ENCODE data around the gene FOXP4. TPM values are rescaled to one million over a fixed set of nuclear protein-coding genes. Genes with fewer than 3 reads are reported as not detected.

Gene FOXP4
- total and polyA plus RNA-seq, 8 donors: 7.9 to 70.4 (median 30.7) TPM

DNA sequence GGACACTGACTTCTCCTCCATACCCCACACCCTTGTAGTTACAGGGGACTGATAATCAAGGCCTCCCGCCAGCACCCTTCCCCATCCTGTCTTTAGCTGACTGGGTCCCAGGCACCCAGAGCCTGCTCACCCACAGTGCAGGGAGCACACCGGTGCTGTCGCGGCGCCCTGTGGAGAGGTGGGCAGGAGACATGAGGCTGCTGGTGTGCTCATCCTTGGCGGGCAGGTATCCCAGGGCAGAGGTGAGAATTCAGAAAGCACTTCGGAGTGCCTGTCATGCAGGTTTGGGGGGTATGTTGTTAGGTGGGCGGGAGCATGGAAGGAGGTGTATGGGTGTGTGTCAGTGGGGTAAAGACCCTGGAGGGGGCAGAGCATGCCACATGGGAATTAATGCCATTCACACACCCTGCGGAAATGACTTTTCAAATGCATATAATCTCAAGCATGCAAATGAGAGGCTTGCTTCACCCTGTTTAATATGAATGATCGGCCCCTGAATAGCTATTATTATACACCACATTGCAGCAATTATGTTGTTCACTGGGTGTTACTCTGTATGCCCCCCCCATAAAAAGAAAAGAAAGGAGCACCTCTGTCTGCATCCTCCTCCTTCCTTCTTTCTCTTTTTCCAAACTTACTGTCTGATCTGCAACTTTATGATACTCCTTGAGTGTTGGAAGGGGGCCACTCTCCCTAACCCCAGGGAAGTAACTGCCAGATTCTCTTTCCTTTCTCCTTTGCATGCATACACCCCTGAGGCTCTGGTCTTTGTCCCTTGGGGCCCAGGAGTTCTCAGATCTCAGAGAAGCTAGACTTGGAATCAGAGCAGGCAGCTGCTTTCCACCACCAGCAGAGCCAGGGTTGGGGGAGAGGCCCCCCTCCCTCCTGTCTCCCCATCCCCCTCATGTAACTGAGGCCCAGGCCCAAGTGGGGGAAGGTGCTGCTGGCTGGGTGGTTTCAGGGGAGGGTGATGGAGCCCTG lies 16.0 kb downstream of the FOXP4 start:
- intact Hi-C loops (cut with DNase I; ENCODE audit: low total_unique reads): no loop called here
- DNase-seq: no peak
- Histone ChIP-seq H3K27me3 (no peaks in the 10 kb centered on the region), H3K9me3 (no peaks in the 10 kb centered on the region), H3K36me3 (peaks cover 15 to 28% (median 23%) of the 10 kb centered on the region in 4 donors), H3K4me1 (peaks cover 33 to 76% (median 66%) of the 10 kb centered on the region in 4 donors), H3K4me3 (no peak overlapping the region), H3K27ac (no peak overlapping the region)
- 67 to 83% (median 74%) methylated on average over 10 of the region's 10 CpGs for WGBS, 5 donors
- TF ChIP-seq POLR2AphosphoS5 (IDR thresholded peaks at IDR 0.05): no peak
- TF ChIP-seq, protein P1, sequence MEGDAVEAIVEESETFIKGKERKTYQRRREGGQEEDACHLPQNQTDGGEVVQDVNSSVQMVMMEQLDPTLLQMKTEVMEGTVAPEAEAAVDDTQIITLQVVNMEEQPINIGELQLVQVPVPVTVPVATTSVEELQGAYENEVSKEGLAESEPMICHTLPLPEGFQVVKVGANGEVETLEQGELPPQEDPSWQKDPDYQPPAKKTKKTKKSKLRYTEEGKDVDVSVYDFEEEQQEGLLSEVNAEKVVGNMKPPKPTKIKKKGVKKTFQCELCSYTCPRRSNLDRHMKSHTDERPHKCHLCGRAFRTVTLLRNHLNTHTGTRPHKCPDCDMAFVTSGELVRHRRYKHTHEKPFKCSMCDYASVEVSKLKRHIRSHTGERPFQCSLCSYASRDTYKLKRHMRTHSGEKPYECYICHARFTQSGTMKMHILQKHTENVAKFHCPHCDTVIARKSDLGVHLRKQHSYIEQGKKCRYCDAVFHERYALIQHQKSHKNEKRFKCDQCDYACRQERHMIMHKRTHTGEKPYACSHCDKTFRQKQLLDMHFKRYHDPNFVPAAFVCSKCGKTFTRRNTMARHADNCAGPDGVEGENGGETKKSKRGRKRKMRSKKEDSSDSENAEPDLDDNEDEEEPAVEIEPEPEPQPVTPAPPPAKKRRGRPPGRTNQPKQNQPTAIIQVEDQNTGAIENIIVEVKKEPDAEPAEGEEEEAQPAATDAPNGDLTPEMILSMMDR (IDR thresholded peaks at IDR 0.05): no peak
- no peak for TF ChIP-seq POLR2A (IDR thresholded peaks at IDR 0.05)

DNA sequence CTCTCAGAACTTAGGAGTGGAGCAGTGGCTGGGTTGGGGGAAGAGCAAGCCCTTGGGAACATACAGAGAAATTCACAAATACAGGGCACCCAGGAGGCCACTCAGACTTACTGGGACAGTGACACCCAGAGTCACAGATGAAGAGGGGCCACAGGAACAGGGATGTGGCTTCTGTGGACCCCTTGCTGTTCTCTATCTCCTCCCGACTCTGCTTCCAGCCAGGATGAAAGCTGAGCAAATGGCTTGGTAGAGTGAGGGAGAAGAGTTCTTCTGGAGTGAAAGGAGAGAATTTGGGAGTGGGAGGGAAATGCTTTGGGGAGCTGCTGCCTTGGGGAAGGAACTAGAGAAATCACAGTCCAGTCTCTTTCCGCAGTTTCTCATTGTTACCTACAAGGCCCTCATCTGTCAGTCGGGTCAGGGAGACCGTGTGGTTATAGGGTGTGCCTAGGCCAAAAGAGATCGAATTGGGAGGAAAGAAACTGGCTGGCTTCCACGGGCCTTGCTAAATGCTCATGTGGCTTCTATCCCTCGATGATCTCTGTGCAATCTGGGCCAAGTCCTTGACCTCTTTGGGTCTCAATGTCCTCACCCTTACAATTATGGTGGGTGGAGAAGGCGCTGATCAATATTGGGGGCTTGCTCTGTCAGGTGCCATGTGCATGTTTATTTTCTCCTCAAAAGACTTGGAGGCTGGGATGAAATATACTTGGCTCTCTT lies 17.0 kb downstream of the FOXP4 start:
- DNase-seq: no peak
- H3K27ac ChIP-seq: peak overlapping the region in 1 of 5 donors; percentile 4
- H3K4me1 ChIP-seq: peaks cover 34 to 80% (median 68%) of the 10 kb centered on the region in 4 donors
- intact Hi-C loops (cut with DNase I; ENCODE audit: low total_unique reads): no loop called here
- TF ChIP-seq POLR2A (IDR thresholded peaks at IDR 0.05): no peak
- TF ChIP-seq EP300 (IDR thresholded peaks at IDR 0.05): no peak
- TF ChIP-seq, protein P1 (IDR thresholded peaks at IDR 0.05): no peak
- TF ChIP-seq POLR2AphosphoS5 (IDR thresholded peaks at IDR 0.05): no peak
- WGBS, 5 donors: 44 to 62% (median 51%) methylated on average over 7 to 8 of the region's 8 CpGs
- H3K4me3 ChIP-seq: no peak overlapping the region
- H3K36me3 ChIP-seq: peaks cover 15 to 38% (median 31%) of the 10 kb centered on the region in 4 donors
- no peaks in the 10 kb centered on the region for H3K9me3 ChIP-seq
- H3K27me3 ChIP-seq: no peaks in the 10 kb centered on the region

DNA sequence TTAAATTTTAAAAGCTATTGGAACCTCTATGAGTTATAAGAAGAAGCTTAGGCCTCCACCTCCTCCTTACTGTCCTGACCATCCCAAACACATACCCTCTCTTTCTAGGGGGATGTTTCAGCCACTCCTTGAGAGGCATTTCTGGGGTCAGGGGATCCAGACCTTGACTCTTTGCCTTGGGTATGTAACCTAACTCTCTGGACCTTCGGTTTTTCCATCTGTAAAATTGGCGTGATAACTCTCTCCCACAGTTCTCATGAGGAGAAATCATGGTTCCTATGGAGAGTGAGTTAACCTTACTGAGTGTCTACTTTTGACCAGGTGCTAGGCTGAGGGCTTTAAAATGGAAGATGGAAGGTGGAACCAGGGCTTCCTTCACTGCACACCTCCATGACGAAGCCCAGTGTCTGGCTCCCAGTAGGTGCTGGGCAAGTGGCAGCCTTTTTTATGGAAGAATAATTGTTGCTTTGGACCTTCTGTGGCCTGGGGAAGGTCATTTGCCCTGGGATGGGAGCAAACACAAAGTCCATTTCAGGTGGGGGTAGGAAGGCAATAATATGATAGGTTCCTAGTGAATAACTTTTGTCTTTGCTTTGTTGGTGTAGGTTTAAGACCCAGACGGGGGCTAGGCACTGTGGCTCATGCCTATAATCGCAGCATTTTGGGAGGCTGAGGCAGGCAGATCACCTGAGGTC lies 18.4 kb downstream of the FOXP4 start:
- no peak overlapping the region for H3K27ac ChIP-seq
- 81 to 94% (median 86%) methylated on average over 5 of the region's 5 CpGs for WGBS, 5 donors
- H3K27me3 ChIP-seq: no peaks in the 10 kb centered on the region
- peaks cover 15 to 52% (median 43%) of the 10 kb centered on the region in 4 donors for H3K36me3 ChIP-seq
- intact Hi-C loops (cut with DNase I; ENCODE audit: low total_unique reads): no loop called here
- DNase-seq: no peak
- TF ChIP-seq POLR2AphosphoS5 (IDR thresholded peaks at IDR 0.05) (no peak), EP300 (IDR thresholded peaks at IDR 0.05) (no peak), POLR2A (IDR thresholded peaks at IDR 0.05) (no peak)
- TF ChIP-seq, protein P1 (IDR thresholded peaks at IDR 0.05): no peak
- H3K4me1 ChIP-seq: peaks cover 28 to 80% (median 70%) of the 10 kb centered on the region in 4 donors
- no peak overlapping the region for H3K4me3 ChIP-seq
- H3K9me3 ChIP-seq: no peaks in the 10 kb centered on the region

DNA sequence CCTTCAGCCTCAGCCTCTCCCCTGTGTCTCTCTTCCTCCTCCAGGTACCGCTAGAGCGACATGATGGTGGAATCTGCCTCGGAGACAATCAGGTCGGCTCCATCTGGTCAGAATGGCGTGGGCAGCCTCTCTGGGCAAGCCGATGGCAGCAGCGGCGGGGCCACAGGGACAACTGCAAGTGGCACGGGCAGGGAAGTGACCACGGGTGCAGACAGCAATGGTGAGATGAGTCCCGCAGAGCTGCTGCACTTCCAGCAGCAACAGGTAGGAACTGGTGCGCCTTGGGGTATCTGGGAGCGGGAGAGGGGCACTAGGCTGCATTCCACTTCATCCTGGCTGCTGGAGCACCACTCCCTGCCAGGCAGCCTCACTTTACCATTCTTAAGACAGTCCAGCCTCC lies 19.5 kb downstream of the FOXP4 start:
- Histone ChIP-seq H3K27me3 (no peaks in the 10 kb centered on the region), H3K36me3 (peaks cover 15 to 63% (median 54%) of the 10 kb centered on the region in 4 donors), H3K4me3 (no peak overlapping the region), H3K9me3 (no peaks in the 10 kb centered on the region), H3K27ac (no peak overlapping the region), H3K4me1 (peaks cover 17 to 70% (median 69%) of the 10 kb centered on the region in 4 donors)
- intact Hi-C loops (cut with DNase I; ENCODE audit: low total_unique reads): no loop called here
- DNase-seq: no peak
- TF ChIP-seq, protein P1 (IDR thresholded peaks at IDR 0.05): no peak
- TF ChIP-seq EP300 (IDR thresholded peaks at IDR 0.05) (no peak), POLR2AphosphoS5 (IDR thresholded peaks at IDR 0.05) (no peak), POLR2A (IDR thresholded peaks at IDR 0.05) (no peak)
- WGBS, 5 donors: 87 to 94% (median 92%) methylated on average over 12 to 13 of the region's 13 CpGs
